ENCODE results near the gene PAM. TPM values are rescaled to one million over a fixed set of nuclear protein-coding genes. Genes with fewer than 3 reads are reported as not detected.

The PAM gene
- total and polyA plus RNA-seq, 2 of the 8 experiments (the other 6 are each of a cell fraction or from before 2014, with no cell fraction given), result 30.4 to 67.8 TPM

GRCh38 chr5:102718819-102719218 lies 36.3 kb upstream of the PAM start:
- FAIRE-seq (no peak), DNase-seq (ENCODE audit: low read depth in 1 of 2, low spot score in 2 of 2) (no peak)
- Histone ChIP-seq H3K14ac (ENCODE audit: insufficient read length) (no peak overlapping the region), H2BK12ac (ENCODE audit: low read depth, low read length) (no peak overlapping the region), H3K4me1 (replicated peaks in 1 of 4; ENCODE audit: control insufficient read depth in 3 of 4, insufficient read depth in 4 of 4, low read length in 3 of 4) (peaks cover 0 to 3% (median 0%) of the 10 kb centered on the region in 4 experiments; a peak in 1 of 7 replicates), H3K4me3 (ENCODE audit: extremely low read depth in 1 of 4, insufficient read depth in 2 of 4, low read depth in 3 of 4, low read length in 4 of 4) (no peak overlapping the region), H2BK15ac (ENCODE audit: low read length) (no peak overlapping the region), H3K36me3 (ENCODE audit: control insufficient read depth in 2 of 4, insufficient read depth in 4 of 4, low read length in 3 of 4) (no peaks in the 10 kb centered on the region), H2AK5ac (ENCODE audit: low read depth, low read length) (no peak overlapping the region), H3K79me1 (ENCODE audit: low read depth, low read length) (no peaks in the 10 kb centered on the region), H4K91ac (replicated peaks; ENCODE audit: insufficient read length, low read length) (no peak overlapping the region), H3K4me2 (ENCODE audit: insufficient read depth in 1 of 2, low read depth in 2 of 2, low read length in 2 of 2) (no peak overlapping the region), H3K79me2 (ENCODE audit: control insufficient read depth in 1 of 2, insufficient read depth in 2 of 2, low read length in 2 of 2) (no peaks in the 10 kb centered on the region), H4K20me1 (replicated peaks in 1 of 2; ENCODE audit: control insufficient read depth in 1 of 2, insufficient read depth in 2 of 2, low read length in 2 of 2) (no peaks in the 10 kb centered on the region), H3K56ac (replicated peaks; ENCODE audit: insufficient read length, low read depth, low read length) (no peak overlapping the region), H3K27me3 (replicated peaks in 1 of 4; ENCODE audit: control insufficient read depth in 3 of 4, extremely low read depth in 1 of 4, insufficient read depth in 3 of 4, low read length in 3 of 4) (no peaks in the 10 kb centered on the region), H2AFZ (ENCODE audit: low read length) (no peak overlapping the region), H3K9me3 (ENCODE audit: insufficient read depth in 2 of 2, low read depth in 1 of 2, low read length in 1 of 2) (no peaks in the 10 kb centered on the region), H4K8ac (ENCODE audit: extremely low read depth, insufficient read depth, low read length) (no peak overlapping the region), H2BK120ac (replicated peaks; ENCODE audit: low read depth, low read length) (no peak overlapping the region), H3K9ac (replicated peaks in 1 of 4; ENCODE audit: extremely low read depth in 1 of 4, low read depth in 3 of 4, low read length in 3 of 4) (no peak overlapping the region), H3K23ac (ENCODE audit: insufficient read length) (no peak overlapping the region), H3K23me2 (ENCODE audit: low read depth, low read length) (no peaks in the 10 kb centered on the region), H3K18ac (ENCODE audit: extremely low read depth, low read length) (no peak overlapping the region), H3K27ac (ENCODE audit: low read depth, low read length) (no peak overlapping the region), H4K5ac (ENCODE audit: insufficient read length, low read depth, low read length) (no peak overlapping the region), H2BK5ac (ENCODE audit: low read depth, low read length) (no peak overlapping the region), H2BK20ac (ENCODE audit: low read length) (no peak overlapping the region), H3K4ac (replicated peaks; ENCODE audit: insufficient read length, low read depth, low read length) (no peak overlapping the region)
- POLR2A ChIA-PET (ENCODE audit: partially characterized antibody), result no interaction called here
- TF ChIP-seq TCF12 (IDR thresholded peaks at IDR 0.05; ENCODE audit: low read depth, low read length), result no peak
- TF ChIP-seq EGR1 (IDR thresholded peaks at IDR 0.05; ENCODE audit: borderline replicate concordance, low read depth, low read length), result no peak
- TF ChIP-seq BCL11A (IDR thresholded peaks at IDR 0.05; ENCODE audit: low read depth in 2 of 2, low read length in 2 of 2), result no peak
- TF ChIP-seq RBBP5 (IDR thresholded peaks at IDR 0.05; ENCODE audit: borderline replicate concordance, low read depth, low read length), result no peak
- TF ChIP-seq CBX8 (IDR thresholded peaks at IDR 0.05; ENCODE audit: borderline replicate concordance, low read depth, low read length), result no peak
- no peak for TF ChIP-seq KDM4A (IDR thresholded peaks at IDR 0.05; ENCODE audit: low read depth, low read length, severe bottlenecking)
- CTCF ChIA-PET (ENCODE audit: partially characterized antibody), result interaction anchor here (1.2 kb wide), 1 partner anchor 37 kb away, joined by 3 read pairs; no protein-coding TSS in a partner anchor
- 92% methylated on average over 4 of the region's 4 CpGs; no CpG with 5 or more reads in 1 of the 2 experiments for WGBS, 2 experiments (ENCODE audit: extremely low coverage in 1 of 2, insufficient coverage in 1 of 2, insufficient read length in 1 of 2, insufficient replicate concordance in 2 of 2, low coverage in 1 of 2, low lambda C conversion rate in 2 of 2, missing lambda C conversion rate in 1 of 2)

Measured in H1 (cell line).